ENCODE measurements around the gene GUCY1B1. TPM values are rescaled to one million over a fixed set of nuclear protein-coding genes. Genes with fewer than 3 reads are reported as not detected.
A peak's percentile ranks its signal among the peaks of the same experiment; 100 is the strongest.

Gene GUCY1B1
- 0.92 and 1.5 TPM in 2 replicates for total RNA-seq (2014; rRNA removed; shearing (Covaris generic); ENCODE audit: low replicate concordance)

- Histone ChIP-seq H3K36me3 (no peaks in the 10 kb centered on the region), H3K27me3 (no peaks in the 10 kb centered on the region), H3K4me3 (peak within 1 kb of the TSS; percentile 57), H3K9me3 (no peaks in the 10 kb centered on the region)
- DNase-seq: peak; percentile 90
These were observed at the start of gene GUCY1B1 for GRCh38 chr4:155758481-155759371. Gene GUCY1B1 (plus strand): TSS chr4:155759021. CDS start chr4:155759141, 120 bp downstream.

DNA sequence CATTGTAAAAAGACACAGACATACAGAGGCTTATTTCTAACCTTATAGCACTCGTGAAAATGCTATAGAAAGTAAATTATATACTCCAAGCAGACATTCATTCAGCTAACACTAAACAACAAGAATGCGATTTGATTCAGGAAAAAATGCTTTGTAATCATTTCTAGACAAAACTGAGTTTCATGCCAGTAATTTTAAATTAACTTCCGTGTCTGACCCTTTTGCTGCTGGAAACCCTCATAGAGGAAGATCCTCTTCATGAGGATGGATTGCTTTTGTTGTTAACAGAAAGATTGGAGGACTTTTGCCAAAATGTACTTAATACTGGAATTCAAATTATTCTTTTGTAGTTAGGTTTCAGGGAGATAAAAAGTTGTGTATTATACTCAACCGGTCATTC, 48.9 kb upstream of the GUCY1B1 start:
- no peaks in the 10 kb centered on the region for H3K27me3 ChIP-seq
- no peak overlapping the region for H3K4me3 ChIP-seq
- no peak for DNase-seq
- no peaks in the 10 kb centered on the region for H3K36me3 ChIP-seq
- H3K9me3 ChIP-seq: no peaks in the 10 kb centered on the region

DNA sequence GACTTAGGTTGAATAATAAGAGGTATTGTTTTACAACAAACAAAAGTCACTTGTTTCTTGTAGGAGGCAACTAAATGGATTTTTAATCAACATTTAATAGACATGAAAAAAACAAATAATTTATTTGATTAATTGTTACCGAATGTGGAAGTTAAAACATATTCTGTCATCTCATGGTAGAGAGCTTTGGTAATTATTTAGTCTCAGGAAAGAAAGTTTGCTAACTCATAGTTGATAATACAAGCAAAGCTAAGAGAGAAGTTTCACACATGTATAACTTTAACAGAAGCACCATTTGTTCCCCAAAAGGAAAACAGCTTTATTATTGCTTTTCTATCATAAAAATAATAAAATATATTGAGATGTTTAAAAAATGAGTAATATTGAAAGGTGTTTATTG, 47.3 kb upstream of the GUCY1B1 start:
- H3K36me3 ChIP-seq: no peaks in the 10 kb centered on the region
- no peak for DNase-seq
- H3K4me3 ChIP-seq: no peak overlapping the region
- H3K9me3 ChIP-seq: no peaks in the 10 kb centered on the region
- no peaks in the 10 kb centered on the region for H3K27me3 ChIP-seq

DNA sequence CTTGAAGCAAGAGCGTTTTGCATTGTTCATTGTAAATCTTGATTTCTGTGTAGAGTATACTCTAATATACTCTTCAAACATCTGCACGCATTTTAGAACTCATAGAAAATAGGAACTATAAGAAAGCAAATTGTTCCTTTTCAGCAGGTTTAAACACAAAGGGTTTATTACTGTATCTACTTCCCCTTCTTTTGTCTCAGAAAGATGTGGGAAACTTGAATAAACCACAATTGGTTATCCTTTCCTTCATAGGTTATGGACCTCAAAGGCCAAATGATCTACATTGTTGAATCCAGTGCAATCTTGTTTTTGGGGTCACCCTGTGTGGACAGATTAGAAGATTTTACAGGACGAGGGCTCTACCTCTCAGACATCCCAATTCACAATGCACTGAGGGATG, 46.0 kb upstream of the GUCY1B1 start:
- Histone ChIP-seq H3K36me3 (no peaks in the 10 kb centered on the region), H3K4me3 (no peak overlapping the region), H3K9me3 (no peaks in the 10 kb centered on the region), H3K27me3 (no peaks in the 10 kb centered on the region)
- no peak for DNase-seq

GRCh38 chr4:155713911-155714310, 44.9 kb upstream of the GUCY1B1 start:
- Histone ChIP-seq H3K36me3 (no peaks in the 10 kb centered on the region), H3K4me3 (no peak overlapping the region), H3K9me3 (no peaks in the 10 kb centered on the region), H3K27me3 (no peaks in the 10 kb centered on the region)
- DNase-seq: no peak

DNA sequence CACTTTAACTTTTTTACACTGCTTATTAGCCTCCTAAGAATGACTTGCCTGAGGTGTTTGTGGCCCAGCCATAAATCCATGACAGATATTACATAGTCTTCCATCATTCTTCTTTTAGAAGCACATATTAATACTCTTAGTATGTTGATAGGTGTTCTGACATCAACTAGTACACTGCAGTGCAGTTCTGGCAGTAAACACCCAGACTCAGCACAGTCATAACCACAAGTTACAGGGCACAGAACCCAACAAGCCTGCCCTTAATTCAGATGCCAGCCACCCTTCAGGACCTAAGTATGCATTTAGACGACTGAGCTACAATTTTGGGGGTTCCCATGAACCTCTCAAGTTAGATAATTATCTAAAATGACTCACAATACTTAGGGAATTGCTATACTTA, 36.5 kb upstream of the GUCY1B1 start:
- Histone ChIP-seq H3K36me3 (no peaks in the 10 kb centered on the region), H3K9me3 (no peaks in the 10 kb centered on the region), H3K27me3 (no peaks in the 10 kb centered on the region), H3K4me3 (no peak overlapping the region)
- DNase-seq: no peak

- Histone ChIP-seq H3K27me3 (no peaks in the 10 kb centered on the region), H3K9me3 (no peaks in the 10 kb centered on the region), H3K4me3 (no peak overlapping the region), H3K36me3 (no peaks in the 10 kb centered on the region)
- peak; percentile 5 for DNase-seq
These were observed 35.9 kb upstream of the GUCY1B1 start for GRCh38 chr4:155722816-155723499.

DNA sequence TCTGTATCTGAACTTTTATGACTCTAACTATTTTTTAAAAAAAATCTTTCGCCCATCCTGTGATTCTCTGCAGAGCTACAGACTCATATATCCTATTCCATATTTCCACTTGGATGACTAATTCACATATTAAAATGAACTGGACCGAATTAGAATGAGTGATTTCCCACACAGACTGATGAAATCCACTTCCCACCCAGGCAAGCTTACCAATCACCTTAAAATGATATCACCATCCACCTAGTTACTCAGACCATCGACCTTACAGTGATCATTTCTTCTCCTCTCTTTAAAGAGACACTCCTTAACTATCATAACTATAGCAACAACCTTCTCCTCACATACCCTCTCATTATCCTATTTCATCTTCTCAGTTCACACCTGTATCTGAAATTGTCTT, 34.1 kb upstream of the GUCY1B1 start:
- Histone ChIP-seq H3K9me3 (no peaks in the 10 kb centered on the region), H3K36me3 (no peaks in the 10 kb centered on the region), H3K27me3 (no peaks in the 10 kb centered on the region), H3K4me3 (no peak overlapping the region)
- no peak for DNase-seq

DNA sequence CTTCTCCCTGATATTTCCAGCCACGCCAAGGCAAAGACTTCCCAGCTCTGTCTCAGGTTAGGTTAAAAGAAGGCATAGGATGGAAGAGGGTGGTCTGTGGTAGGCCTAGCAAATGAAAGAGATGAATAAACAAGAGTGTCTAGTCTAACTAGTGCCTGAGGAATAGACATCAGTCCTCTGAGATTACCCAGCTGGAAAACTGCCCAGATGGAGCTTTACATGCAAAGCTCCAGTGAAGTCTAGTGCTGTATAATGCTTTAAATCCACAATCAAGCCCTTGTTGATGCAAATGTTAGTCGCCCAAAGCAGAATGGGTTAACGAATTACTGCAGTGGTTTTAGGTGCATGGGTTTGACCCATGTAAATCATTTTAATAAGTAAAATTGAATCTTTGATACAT, 24.8 kb upstream of the GUCY1B1 start:
- no peak for DNase-seq
- Histone ChIP-seq H3K27me3 (no peaks in the 10 kb centered on the region), H3K36me3 (no peaks in the 10 kb centered on the region), H3K4me3 (no peak overlapping the region), H3K9me3 (no peaks in the 10 kb centered on the region)

- Histone ChIP-seq H3K4me3 (no peak overlapping the region), H3K27me3 (no peaks in the 10 kb centered on the region), H3K9me3 (no peaks in the 10 kb centered on the region), H3K36me3 (no peaks in the 10 kb centered on the region)
- no peak for DNase-seq
These were observed 23.9 kb upstream of the GUCY1B1 start for GRCh38 chr4:155734951-155735350.

GRCh38 chr4:155735496-155735895, 23.3 kb upstream of the GUCY1B1 start:
- no peak overlapping the region for H3K4me3 ChIP-seq
- H3K9me3 ChIP-seq: no peaks in the 10 kb centered on the region
- no peak for DNase-seq
- no peaks in the 10 kb centered on the region for H3K36me3 ChIP-seq
- no peaks in the 10 kb centered on the region for H3K27me3 ChIP-seq

GRCh38 chr4:155738548-155738947, 20.3 kb upstream of the GUCY1B1 start:
- DNase-seq: peak; percentile 33
- Histone ChIP-seq H3K27me3 (no peaks in the 10 kb centered on the region), H3K4me3 (no peak overlapping the region), H3K36me3 (no peaks in the 10 kb centered on the region), H3K9me3 (no peaks in the 10 kb centered on the region)

- Histone ChIP-seq H3K27me3 (no peaks in the 10 kb centered on the region), H3K9me3 (no peaks in the 10 kb centered on the region), H3K4me3 (no peak overlapping the region), H3K36me3 (no peaks in the 10 kb centered on the region)
- no peak for DNase-seq
These were observed 17.3 kb upstream of the GUCY1B1 start for GRCh38 chr4:155741546-155741945.

DNA sequence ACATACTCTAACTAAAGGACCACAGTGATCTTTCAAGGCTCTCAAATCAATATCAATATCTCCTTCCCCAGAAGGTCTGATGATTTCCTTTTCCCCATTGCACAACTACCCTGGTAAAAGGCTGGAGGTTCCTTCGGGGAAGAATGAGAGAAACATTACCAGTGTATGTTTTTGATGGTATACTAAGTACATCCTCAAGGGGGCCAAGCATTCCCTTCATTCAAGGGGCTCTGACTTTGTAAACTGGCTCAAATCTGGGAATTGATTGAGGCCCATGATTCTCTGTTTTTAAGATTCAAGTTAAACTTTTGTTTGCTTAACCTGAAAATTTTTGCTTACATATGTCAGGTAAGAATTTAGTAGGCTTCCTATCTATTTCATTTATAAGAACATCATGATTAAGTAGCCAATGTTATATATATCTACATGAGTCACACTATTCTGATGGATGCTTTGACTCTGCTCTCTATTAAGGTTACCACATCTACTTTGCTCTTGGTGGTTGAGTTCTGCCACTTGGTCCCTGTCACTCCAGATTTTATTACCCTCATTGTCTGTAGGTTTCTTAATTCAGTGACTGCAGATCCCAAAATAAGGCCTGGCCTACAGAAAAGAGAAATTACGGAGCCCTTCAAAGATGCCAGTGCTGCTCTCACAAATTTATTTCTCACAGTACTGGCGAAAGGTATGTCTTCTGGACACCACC, 16.4 kb upstream of the GUCY1B1 start:
- DNase-seq: no peak
- Histone ChIP-seq H3K27me3 (no peaks in the 10 kb centered on the region), H3K36me3 (no peaks in the 10 kb centered on the region), H3K9me3 (no peaks in the 10 kb centered on the region), H3K4me3 (no peak overlapping the region)

DNA sequence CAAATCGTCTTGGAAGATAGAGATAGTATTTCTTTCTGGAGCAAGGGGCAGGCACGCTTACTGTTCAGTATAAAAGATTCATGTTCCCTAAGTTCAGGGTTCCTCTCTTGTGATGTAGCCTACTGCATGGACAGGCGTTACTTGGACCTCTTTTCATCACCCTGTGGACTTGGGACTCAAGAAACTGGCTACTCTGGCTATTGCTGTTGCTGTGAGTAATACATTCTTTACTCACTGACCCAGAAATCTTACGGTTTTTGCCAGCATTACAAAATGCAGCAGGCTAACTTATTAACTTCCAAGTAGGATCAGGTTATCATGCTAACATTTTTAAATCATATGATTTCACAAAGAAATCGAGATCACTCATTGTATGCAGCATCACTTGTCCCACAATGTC, 12.8 kb upstream of the GUCY1B1 start:
- DNase-seq: peak; percentile 22
- H3K27me3 ChIP-seq: no peaks in the 10 kb centered on the region
- H3K36me3 ChIP-seq: no peaks in the 10 kb centered on the region
- no peaks in the 10 kb centered on the region for H3K9me3 ChIP-seq
- no peak overlapping the region for H3K4me3 ChIP-seq

DNA sequence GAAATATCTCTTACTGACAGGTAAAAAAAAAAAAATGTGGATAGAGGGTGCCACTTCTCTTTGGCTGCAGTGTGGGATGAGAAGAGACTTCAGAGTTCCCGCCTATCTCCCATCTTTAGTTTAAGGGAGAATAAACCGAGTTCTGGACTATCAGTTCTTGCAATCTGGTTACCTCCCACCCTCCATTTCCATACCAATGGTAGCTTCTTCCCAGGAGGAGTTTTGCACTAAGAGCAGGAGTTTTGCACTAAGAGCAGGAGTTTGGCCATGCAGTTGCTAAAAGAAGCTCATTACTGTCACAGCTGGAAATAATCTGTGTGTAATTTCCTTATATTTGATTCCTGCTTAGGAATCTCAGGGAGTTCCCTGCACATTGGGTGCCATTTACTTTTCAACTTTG, 10.8 kb upstream of the GUCY1B1 start:
- no peak overlapping the region for H3K4me3 ChIP-seq
- no peaks in the 10 kb centered on the region for H3K27me3 ChIP-seq
- no peaks in the 10 kb centered on the region for H3K9me3 ChIP-seq
- H3K36me3 ChIP-seq: no peaks in the 10 kb centered on the region
- DNase-seq: no peak

- Histone ChIP-seq H3K9me3 (no peaks in the 10 kb centered on the region), H3K27me3 (no peaks in the 10 kb centered on the region), H3K36me3 (no peaks in the 10 kb centered on the region), H3K4me3 (no peak overlapping the region)
- no peak for DNase-seq
These were observed 9.8 kb upstream of the GUCY1B1 start for GRCh38 chr4:155749041-155749440.
